IPS-18c (cell line): ENCODE measurements around the gene QRFP.

Source experiments
- H3K4me3 ChIP-seq: 2 replicates; pipeline ENCODE4 v1.7.0; 2013; ENCODE audit warnings: low read depth, mild to moderate bottlenecking, low read length, moderate library complexity; ENCODE audit not compliant: insufficient read depth
- H3K9me3 ChIP-seq: one replicate; pipeline ENCODE4 v1.6.1; 2013; ENCODE audit warnings: mild to moderate bottlenecking, low read length, moderate library complexity; ENCODE audit not compliant: control insufficient read depth, insufficient read depth

QRFP gene

GRCh38 chr9:130935648-130936271 lies 39.1 kb upstream of the QRFP start:
- Histone ChIP-seq H3K4me3 (no peak overlapping the region), H3K9me3 (no peaks in the 10 kb centered on the region)

GRCh38 chr9:130934702-130935647 lies 38.4 kb upstream of the QRFP start:
- Histone ChIP-seq H3K4me3 (no peak overlapping the region), H3K9me3 (no peaks in the 10 kb centered on the region)

- H3K4me3 ChIP-seq, result no peak overlapping the region
- H3K9me3 ChIP-seq, result no peaks in the 10 kb centered on the region
Measured at GRCh38 chr9:130934246-130934645, 37.6 kb upstream of the QRFP start.

- no peak overlapping the region for H3K4me3 ChIP-seq
- no peaks in the 10 kb centered on the region for H3K9me3 ChIP-seq
Measured at GRCh38 chr9:130933114-130934046, 36.8 kb upstream of the QRFP start.

DNA sequence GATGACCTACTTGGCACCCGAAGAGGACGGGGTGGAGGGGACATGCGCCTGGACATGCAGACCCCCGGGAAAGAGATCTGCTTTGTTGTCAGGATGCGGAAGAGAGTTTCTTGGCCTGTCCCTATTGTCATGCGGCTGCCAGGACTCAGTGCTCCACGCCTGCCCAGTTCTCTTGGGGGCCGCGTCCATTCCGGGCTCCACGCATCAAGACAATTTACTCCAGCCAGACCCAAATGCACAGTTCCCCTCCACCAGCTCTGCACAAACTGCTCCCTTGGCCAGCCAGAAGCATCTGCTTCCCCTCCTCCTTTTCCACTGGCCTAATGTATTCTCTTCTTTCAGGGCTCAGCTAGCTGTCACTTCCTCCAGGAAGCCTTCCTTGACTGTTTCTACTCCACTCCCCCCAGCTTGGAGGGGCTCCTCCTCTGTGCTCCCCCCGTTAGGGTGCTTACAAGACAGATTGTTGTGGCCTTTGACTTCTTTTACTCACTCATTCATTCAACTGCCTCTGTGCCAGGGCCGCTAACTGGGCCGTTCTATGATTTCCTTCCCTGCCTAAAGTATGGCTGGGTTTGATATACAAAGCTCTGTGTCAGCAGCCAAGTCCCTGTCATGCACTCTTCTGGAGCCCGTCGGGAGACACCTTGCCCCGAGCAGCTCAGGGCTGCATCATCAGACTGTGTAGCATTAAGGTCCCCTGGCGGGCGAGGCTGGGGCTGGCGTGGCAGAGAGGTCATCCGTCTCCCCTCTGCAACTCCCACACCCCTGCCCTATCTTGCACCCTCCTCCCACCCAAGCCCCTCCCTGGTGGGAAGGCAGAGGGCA lies 35.9 kb upstream of the QRFP start:
- no peaks in the 10 kb centered on the region for H3K9me3 ChIP-seq
- no peak overlapping the region for H3K4me3 ChIP-seq

DNA sequence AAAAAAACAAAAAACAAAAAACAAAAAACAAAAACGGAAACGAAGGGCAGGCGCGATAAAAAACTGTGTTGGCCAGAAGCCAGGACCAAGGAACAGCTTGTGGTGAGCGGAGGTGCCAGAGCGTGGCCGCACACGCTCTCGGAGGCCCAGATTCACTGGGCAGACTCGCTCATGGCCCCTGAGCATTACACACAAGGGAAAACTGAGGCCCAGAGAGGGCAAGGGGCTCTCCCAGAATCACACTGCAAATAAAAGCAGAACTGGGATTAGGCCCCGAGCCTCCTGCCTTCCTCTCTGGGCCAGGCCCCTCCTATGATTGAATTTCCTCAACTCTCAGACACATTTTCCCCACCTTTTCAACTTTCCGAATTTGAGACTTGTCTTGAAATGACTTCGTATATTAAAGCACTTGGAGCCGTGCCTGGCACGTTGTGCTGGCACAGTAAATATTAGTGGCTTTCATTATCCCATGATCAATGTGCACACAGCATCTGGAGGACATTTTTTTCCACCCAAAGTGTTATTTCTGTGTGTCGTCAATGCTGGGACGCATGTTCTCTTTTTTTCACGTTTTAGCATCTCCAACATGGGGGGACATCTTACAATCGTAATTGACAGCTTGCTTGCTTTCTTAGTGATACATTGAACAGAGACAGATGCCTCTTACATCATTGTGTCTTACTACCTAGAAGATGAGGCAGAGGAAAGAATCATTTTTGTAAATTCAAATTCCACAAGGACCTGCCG lies 35.1 kb upstream of the QRFP start:
- no peaks in the 10 kb centered on the region for H3K9me3 ChIP-seq
- no peak overlapping the region for H3K4me3 ChIP-seq

- Histone ChIP-seq H3K4me3 (no peak overlapping the region), H3K9me3 (no peaks in the 10 kb centered on the region)
Measured at GRCh38 chr9:130930804-130931349, 34.3 kb upstream of the QRFP start.

DNA sequence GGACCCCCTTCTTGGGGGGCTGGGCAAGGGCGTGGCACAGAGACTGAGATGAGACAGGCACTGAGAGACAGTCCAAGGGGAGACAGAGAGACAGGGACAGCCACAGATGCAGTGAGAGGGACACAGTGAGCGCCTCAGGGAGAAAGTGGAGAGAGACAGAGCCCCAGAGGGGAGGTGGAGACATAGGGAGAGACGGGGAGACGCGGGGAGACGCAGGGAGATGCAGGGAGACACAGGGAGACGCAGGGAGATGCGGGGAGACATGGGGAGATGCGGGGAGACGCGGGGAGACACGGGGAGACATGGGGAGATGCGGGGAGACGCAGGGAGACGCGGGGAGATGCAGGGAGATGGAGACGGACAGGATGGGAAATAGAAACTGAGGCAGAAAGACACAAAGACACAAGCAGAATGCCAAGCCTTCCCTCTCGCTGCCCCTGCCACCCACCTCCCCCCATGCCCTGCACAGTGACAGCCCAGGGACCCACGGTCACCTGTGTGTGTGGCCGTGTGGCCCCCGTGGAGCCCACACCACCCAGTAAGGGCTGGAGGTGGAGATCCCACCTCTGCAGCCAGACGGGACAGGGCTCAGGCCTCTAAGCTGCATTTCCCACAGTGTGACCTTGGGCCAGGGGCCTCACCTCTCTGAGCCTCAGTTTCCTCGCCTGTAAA lies 33.7 kb upstream of the QRFP start:
- H3K9me3 ChIP-seq, result no peaks in the 10 kb centered on the region
- no peak overlapping the region for H3K4me3 ChIP-seq

DNA sequence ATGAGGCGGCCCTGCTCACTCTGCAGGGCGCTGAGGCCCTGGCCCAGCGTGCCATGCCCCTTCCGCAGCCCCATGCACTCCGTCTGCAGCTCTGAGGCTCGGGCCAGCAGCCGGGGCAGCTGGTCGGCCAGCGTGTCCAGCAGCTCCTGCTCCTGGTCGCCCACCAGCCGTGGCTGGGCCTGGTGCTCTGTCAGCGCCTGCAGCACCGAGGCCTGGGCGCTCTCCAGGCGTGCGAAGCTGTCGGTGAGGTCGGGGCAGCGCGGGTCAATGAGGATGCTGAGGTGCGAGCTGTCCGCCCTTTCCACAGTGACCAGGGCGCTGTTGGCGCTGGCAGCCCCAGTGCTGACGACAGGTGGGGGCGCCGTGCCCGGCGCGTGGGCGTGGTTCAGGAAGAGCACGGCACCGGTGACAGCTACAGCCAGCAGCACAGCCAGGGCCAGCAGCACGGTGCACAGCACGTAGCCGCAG lies 33.0 kb upstream of the QRFP start:
- Histone ChIP-seq H3K9me3 (no peaks in the 10 kb centered on the region), H3K4me3 (no peak overlapping the region)

GRCh38 chr9:130927995-130928900 lies 31.6 kb upstream of the QRFP start:
- no peak overlapping the region for H3K4me3 ChIP-seq
- H3K9me3 ChIP-seq, result no peaks in the 10 kb centered on the region

DNA sequence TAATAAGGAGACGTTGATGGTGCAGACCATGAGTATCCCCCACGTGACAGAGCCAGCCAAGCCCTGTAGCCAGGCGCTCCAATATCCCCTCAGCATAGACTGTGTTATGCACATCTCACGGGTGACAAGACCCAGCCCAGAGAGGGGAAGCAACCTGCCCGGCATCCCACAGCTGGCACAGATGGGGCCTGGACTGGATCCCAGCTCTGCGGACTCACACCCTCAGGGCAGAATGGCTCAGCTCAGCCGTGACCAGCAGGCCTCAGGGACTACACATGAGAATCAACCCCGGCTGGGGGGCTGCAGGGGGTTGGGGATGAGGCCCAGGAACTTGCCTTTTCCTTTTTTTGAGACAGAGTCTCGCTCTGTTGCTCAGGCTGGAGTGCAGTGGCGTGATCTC lies 30.7 kb upstream of the QRFP start:
- Histone ChIP-seq H3K9me3 (no peaks in the 10 kb centered on the region), H3K4me3 (no peak overlapping the region)

DNA sequence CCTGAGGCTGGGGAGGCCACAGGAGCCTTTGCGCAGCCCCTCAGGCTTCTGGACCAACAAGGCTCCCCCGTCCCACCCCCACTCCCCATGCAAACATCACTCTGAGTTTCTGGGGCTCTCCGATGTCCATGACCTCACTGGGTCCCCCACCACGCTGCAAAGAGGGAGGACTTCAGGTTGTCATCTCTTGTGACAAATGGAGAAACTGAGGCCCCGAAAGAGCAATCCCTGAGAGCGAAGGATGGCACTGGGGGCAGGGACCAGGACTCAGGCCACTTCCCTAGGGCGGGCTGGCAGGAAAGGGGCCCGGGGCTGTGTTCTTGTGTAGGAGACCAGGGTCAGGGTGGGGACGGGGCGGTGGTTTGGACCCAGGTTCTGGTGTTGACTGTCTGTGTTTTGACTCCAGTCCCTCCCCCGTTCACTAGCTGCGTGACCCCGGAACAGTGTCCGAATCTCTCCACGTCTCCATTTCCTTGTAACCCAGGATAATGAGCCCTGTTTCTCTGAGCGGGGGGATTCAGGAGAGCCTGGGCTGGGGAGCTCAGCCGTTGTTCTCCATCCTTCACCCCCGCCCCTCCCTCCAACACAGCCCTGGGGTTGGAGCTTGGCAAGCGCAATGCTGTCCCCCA lies 28.6 kb upstream of the QRFP start:
- Histone ChIP-seq H3K4me3 (no peak overlapping the region), H3K9me3 (no peaks in the 10 kb centered on the region)

- Histone ChIP-seq H3K9me3 (no peaks in the 10 kb centered on the region), H3K4me3 (no peak overlapping the region)
Measured at GRCh38 chr9:130924448-130924788, 27.8 kb upstream of the QRFP start.
